GM19035 (cell line): ENCODE data around the gene CMIP.

ENCODE experiments used
- ATAC-seq: cut with Tn5 transposase; IDR thresholded peaks from one replicate; pipeline ENCODE4 v1.9.1; 2021; ENCODE audit not compliant: unreplicated experiment

Gene CMIP

DNA sequence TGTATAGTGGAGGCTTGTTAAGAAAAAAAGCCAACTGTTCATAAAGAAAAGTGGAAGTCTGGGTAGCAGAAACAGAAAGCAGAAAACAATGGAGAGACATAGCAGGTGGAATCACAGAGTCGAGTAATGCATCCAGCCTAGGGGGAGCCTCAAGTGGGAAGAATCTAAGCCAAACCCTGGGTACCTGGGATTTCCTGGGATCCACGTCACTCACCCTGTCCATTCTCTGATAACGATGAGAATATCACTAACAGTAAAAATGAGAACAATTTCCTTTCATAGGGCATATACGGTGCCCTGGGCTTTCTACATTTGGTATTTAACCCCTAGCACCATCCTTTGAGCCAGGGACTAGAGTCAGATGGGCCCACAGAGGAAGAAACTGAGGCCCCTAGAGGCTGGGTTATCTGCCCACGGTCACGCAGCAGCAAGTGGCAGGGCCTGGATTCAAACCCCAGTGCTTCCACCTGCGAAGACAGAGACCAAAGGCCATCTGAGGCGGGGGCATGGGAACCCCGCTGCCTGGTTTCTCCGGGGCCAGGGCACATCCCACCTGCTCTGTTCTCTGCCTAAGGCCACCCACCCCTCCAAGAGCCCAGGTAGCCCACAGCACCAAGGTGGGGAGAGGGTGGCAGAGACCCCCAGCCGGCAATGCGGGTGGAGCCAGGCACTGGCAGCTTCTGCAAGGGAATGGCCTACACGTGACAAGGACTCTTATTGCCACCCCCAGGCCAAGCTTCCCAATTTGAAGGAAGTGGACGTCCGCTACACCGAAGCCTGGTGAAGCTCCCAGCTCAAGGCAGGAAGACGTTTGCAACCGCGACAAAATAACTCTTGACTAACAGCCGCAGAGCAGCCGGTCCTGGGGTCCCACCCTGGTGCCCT is 264.6 kb downstream of the CMIP start:
- no peak for ATAC-seq

DNA sequence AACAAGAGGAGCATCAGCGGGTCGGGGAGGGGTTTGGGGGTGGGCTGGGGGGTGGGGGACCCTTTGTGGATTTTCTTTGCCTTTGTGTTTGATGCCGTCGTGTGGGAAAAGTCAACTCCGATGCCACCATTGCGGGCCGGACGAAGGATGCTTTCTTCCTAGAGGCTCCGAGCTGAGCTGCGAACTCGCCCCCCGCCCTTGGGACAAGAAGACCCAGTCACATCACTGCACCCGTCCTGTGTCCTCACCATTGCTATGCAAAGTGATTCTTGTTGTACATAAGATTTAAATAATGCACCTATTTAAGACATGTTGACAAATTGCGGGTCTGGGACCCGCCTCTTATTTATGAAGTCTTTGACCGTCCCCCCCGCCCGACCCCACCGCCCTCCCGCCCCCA is 265.4 kb downstream of the CMIP start:
- ATAC-seq, result no peak

DNA sequence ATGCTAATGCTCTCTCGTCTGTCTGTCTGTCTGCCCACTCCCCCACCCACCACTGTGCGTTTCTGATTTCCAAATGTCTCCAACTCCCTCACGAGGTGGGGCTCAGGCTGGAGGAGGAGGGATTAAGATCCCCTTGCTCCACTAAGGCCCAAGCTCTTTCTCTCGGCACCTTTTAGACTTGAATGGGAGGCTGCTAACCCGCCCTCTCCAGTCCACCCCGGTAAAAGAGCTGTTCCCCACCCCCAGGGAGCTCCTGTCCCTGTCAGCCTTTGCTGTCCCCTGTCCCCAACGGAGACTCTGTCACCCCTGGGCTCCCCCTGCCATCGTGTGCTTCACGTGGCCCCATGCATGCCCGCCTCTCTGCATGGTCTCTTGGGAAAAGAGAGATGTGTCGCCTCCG is 266.0 kb downstream of the CMIP start:
- ATAC-seq, result no peak

DNA sequence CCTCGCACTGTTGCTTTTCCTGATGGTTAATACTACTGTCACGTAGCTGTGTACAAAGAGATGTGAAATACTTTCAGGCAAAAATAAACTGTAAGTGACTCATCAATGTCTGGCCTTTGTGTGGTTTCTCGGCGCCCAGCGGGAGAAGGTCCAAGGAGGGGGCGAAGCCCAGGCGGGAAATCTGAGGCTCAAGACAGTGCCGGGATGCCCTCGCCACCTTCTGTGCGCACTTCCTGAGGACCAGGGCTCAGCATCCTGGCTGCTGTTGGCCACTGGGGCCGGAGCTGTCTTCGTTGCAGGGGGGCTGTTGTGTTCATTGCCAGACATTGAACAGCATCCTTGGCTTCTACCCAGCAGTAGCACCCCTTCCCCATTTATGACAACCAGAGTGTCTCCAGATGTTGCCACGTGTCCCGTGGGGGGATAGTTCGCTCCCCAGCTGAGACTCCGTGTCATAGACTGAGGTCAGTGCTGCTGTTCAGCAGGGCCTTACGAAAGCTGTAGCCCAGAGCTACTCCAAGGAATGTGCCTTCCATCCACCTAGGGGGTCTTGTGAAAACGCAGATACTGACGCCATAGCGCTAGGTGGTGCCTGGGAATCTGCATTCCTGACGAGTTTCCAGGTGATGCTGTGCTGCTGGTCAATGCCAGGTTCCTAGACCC is 267.2 kb downstream of the CMIP start:
- no peak for ATAC-seq

DNA sequence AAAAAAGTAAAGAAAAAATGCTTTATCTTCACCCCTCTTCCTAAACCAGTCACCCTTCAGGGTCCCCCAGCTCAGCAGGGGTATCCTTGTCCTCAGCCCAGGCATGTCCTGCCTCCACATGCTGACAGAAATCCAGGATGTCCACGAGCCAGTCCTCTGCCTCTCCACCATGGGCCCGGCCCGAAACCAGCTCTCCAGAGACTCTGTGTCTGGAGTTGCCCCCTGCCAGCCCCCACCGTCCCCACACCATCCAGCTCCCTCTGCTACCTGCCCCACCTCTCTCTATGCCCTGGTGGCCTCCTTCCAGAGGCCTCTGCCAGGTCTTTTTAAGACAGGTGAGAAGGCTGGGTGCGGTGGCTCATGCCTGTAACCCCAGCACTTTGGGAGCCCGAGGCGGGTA is 268.1 kb downstream of the CMIP start:
- no peak for ATAC-seq

DNA sequence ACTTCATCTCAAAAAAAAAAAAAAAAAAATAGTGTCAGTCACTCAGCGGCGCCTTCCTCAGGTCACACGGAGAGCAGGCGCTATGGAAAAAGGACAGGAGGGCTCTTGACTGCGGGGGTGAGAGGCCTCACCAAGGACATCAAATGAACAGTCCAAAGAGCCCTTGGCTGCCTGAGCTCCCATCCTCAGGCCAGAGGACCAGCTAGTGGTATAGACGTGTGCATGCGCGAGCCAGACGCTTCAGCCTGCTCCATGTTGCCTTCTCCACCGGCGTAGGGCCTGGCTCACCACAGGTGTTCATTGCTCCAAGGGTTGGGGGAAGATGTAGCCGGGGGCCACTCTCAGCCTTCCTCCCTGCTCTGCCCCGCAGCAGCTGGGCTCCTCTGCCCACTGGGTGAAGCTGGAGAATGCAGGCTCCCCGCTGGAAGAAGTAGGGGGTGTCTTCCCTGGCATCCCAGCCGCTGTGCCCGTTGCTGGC is 268.7 kb downstream of the CMIP start:
- no peak for ATAC-seq

DNA sequence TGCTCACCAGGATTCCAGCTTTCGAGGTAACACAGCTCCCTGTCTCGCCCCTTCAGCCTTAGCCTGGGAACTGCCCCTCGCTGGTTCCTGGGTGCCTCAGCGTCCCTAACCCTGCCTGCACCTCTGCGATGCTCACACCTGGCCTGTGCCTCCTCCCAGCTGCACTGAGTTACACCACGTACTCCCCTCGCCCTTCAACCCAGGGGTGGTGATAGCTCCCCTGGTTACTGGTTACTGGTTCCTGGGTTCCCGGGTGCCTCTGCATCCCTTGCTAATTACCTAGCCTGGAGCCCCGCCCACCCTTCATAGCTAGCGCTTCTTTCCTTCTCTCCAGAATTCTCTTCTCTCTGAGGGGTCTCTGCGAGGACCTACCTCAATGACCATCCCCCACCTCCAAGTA is 269.2 kb downstream of the CMIP start:
- ATAC-seq, result no peak

DNA sequence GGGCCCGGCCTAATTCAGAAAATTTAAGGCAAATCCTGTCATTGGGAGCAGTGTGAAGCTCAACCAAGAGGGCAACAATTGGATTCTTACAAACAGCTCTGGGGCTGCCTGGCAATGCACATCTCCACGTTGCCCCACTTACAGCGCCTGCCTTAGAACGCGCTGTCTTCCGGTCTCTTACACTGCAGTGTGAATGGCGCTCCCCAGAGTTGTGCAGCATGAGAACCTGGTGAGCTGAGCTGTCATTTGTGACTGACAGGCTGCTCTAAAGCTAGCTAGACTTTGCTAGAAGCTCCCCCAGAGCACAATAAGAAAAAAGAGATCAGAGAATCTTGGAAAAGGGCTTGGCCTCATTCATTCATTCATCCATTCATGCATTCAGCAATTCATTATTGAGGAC is 270.0 kb downstream of the CMIP start:
- no peak for ATAC-seq

DNA sequence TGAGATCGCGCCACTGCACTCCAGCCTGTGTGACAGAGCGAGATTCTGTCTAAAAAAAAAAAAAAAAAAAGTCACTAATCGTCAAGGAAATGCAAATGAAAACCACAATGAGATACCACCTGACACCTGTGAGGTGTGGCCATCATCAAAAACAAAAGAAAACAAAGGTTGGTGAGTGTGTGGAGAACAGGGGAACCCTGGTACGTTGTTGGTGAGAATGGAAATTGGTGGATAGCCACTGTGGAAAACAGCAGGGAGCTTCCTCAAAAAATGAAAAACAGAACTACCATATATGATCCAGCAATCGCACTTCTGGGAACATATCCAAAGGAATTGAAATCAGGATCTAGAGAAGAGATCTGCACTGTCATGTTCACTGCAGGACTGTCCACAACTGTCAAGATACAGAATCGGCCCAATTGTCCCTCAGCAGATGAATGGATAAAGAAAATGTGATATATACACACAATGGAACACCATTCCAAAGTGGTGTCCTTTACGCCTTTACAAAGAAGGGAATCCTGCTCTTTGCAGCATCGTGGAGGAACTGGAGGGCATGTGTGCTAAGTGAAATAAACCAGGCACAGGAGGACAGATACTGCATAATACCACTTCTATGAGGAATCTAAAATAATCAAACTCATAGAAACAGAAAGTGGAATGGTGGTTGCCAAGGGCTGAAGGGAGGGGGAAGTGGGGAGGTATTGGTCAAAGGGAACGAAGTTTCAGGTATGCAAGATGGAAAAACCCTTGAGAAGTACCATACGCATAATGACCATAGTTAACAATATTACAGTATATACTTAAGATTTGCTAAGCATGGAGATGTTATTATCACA is 271.0 kb downstream of the CMIP start:
- ATAC-seq, result peak; percentile 64

DNA sequence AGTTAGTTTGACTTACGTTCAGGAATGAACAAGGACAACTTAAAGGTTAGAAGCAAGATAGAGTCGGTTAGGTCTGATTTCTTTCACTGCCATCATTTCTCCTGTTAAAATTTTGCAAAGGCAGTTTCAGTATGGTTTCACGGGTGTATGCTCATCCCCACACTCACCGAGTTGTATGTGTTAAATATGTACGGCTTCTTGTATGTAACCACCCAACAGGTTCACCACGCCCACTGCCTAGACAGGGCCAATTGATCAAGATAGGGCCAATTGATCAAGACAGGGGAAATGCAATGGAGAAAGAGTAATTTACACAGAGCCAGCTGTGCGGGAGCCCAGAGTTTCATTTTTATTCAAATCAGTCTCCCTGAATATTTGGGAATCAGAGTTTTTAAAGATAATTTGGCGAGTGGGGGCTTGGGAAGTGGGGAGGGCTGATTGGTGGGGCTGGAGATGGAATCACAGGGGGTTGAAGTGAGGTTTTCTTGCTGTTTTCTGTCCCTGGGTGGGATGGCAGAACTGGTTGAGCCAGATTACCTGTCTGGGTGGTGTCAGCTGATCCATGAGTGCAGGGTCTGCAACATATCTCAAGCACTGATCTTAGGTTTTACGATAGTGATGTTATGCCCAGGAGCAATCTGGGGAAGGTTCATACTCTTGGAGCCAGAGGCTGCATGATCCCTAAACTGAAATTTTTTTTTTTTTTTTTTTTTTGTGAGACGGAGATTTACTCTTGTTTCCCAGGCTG is 272.0 kb downstream of the CMIP start:
- ATAC-seq, result peak; percentile 52

DNA sequence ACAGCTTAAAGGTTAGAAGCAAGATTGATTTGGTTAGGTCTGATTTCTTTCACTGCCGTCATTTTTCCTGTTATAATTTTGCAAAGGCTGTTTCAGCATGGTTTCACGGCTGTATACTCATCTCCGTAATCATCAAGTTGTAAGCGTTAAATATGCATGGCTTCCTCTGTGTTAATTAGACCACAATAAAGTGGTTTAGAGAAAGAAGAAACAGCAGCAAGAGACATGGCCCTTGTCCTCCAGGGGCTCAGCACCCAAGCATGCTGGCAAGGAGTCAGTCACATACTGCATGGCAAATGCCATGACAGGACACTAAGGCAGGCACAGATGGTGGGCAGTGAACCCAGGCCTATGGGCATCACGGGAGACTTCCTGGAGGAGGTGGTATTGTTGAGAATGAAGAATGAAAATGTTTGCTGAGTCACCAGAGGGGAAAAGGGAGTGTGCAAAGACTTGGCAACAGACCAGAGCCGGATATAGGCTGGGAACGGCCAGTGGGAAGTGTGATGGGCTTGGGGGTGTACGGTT is 273.1 kb downstream of the CMIP start:
- ATAC-seq, result no peak

DNA sequence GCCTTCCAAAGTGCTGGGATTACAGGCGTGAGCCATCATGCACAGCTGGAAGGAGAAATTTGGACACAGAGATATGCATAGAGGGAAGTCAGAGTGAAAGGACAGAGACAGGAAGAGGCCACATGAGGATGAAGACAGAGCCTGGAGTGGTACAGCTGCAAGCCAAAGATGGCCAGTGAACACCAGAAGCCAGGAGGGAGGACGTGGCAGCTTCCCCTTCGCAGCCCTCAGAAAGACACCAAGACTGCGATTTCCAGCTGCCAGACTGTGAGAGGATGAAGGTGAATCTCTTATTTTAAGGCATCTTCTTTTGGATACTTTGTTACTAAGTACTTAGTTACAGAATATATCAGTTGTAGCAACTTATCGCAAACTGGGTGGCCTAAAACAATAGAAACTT is 274.0 kb downstream of the CMIP start:
- no peak for ATAC-seq

DNA sequence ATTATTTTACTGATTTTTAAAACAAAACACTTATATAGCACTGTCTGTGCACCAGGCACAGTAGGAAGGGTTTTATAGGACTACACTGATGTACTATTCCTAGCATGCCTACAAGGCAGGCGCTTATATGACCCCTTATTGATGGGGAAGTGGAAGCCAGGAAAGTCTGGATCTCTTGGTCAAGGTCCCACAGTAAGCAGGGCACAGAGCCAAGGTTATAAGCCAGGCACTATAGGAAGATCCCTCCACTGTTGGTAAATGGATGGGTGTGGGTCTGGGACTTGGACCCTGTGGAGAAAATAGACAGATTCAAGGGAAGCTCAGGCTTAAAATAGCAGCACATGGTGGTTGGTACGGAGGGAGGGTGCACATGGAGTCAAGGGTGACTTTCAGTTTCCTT is 275.4 kb downstream of the CMIP start:
- no peak for ATAC-seq

DNA sequence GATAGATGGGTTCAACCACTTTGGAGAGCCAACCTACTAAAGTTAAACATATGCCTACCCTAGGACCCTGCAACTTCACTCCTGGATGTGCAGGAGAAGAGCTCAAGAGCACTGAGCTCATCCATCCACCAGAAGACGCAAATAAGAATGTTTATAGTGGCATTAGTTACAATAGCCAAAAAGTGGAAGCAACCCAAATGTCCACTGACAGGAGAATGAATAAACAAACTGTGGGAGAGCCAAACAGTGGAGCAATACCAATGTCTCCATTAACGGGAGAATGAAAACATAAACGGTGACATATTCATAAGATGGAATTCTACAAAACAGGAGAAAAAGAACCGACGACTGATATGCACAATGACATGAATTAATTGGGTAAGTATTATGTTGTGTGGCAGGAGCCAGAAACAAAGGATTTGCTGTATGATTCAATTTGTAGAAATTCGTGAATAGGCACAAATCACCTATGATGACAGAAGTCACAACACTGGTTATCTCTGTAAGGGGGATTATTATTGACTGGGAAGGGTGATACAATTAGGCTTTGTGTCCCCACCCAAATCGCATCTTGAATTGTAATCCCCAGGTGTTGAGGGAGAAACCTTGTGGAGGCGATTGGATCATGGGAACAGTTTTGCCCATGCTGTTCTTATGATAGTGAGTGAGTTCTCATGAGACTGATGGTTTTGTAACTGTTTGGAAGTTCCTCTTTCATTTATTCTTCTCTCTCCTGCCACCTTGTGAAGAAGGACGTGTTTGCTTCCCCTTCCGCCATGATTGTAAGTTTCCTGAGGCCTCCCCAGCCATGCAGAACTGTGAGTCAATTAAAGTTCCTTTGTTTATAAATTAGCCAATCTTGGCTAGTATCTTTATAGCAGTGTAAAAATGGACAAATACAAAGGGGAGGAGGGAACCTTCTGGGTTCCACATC is 276.6 kb downstream of the CMIP start:
- ATAC-seq, result no peak

DNA sequence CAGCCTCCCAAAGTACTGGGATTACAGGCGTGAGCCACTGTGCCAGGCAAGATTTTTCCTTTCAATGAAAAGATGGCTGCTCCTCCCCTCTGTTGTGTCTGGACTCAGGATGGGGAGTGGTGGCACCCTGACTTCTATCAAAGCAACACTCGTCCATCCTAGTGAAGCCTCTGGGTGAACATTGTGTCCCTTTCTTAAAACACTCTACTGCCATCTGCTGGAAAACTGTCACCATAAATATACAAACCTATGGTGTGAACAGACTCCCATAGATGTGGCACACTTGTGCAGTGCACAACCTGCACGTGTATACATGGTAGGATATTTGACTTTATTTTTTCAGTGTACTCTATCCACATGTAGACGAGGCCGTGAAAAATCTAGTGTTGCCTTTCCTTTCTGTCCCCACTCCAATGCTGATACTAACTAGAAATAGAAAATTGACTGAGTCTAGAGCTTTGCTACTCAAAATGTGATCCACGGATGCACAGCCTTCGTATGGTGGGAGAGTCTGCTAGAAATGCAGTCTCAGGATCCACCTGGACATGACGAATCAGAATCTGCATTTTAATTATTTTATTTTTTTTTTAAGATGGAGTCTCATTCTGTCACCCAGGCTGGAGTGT is 278.6 kb downstream of the CMIP start:
- ATAC-seq, result no peak

DNA sequence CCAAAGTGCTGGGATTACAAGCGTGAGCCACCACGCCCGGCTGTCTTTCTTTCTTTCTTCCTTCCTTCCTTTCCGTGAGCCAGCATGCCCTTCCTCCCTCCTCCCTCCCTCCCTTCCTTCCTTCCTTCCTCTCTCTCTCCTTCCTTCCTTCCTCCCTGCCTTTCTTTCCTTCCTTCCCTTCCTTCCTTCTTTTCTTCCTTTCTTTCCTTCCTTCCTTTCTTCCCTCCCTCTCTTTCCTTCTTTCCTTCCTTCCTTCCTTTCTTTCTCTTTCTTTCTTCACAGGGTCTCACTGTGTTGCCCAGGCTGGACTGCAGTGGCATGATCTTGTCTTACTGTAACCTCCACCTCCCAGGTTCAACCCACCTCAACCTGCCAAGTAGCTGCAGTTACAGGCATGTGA is 283.8 kb downstream of the CMIP start:
- no peak for ATAC-seq

DNA sequence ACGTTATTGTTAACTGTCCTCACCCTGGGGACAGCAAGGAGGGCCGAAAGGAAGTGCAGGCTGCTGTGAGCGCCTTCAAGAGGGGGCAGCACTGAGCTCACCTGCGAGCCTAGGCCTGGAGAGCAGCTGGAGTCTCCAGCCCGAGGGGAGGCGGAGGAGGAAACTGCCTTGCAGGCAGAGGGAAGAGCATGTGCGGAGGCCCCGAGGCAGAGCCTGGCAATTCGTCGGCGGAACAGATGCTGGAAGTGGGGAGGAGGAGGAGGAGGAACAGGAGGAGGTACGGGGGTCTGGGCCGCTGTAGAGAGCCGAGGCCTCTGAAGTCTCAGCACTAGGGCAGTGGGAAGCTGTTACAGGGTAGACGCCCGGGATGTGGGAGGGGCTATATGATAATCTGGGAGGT is 284.8 kb downstream of the CMIP start:
- no peak for ATAC-seq

DNA sequence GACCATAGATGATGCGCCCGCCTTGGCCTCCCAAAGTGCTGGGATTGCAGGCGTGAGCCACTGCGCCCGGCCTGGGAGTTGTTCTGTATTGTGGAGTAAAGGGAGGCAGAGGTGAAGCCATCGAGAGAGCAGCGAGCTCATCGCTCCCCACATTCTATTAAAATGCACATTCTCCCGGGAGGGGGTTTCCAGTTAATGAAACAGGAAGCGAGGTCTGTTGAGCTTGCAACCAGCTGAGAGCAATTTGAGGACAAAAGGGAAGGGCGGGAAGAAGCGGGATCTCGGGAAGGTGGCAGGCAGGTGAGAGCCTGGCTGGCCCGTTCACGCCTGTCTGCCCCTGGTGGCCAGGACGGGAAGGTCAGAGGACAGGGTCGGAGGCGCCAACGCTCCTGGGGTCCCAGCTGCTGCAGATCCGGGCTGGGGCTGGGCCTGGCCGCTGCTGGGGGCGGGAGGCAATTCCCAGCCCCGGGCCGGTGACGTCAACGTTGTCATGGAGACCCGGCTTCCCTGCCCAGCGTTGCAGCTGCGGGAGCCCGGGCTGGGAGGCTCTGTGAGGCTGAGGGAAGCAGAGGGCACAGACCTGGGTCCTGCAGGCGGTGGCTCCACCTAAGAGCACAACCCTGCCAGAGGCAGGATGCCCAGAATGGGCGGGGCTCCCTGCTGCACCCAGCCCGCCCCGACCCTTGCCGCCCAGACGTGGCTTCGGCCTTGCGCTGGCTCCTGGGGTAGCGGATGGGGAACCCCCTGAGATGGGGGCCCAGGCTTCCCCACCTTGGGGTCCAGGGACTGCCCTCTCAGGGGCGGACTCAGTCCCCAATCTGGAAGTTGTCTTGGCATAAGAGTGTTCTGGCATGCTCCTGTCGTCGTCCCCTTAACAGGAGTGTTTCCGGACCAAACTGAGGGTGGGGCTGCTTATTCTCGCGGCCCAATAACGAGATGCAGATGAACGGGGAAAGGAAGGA is 285.8 kb downstream of the CMIP start:
- peak; percentile 85 for ATAC-seq
